ENCODE data around the gene DUOX1. TPM values are rescaled to one million over a fixed set of nuclear protein-coding genes. Genes with fewer than 3 reads are reported as not detected.

The DUOX1 gene
- total and polyA plus RNA-seq, 11 donors: 0.11 to 1.6 (median 0.52) TPM

GRCh38 chr15:45118131-45118588 lies 11.6 kb upstream of the DUOX1 start:
- peaks cover 30 to 92% (median 54%) of the 10 kb centered on the region in 9 donors for H3K27me3 ChIP-seq
- WGBS, 4 donors: 0 to 1% (median 0%) methylated on average over 14 of the region's 14 CpGs

GRCh38 chr15:45118996-45119395 lies 10.8 kb upstream of the DUOX1 start:
- DNase-seq (no peak), ATAC-seq (no peak)
- no peak for TF ChIP-seq CTCF (IDR thresholded peaks at IDR 0.05)
- TF ChIP-seq POLR2A (IDR thresholded peaks at IDR 0.05): no peak
- H3K4me1 ChIP-seq: peaks cover 0 to 27% (median 14%) of the 10 kb centered on the region in 12 donors
- H3K9me3 ChIP-seq: no peaks in the 10 kb centered on the region
- no peaks in the 10 kb centered on the region for H3K36me3 ChIP-seq
- H3K27ac ChIP-seq: no peak overlapping the region
- H3K27me3 ChIP-seq: peaks cover 21 to 83% (median 51%) of the 10 kb centered on the region in 9 donors
- 83 to 95% (median 87%) methylated on average over 2 to 5 of the region's 5 CpGs for WGBS, 4 donors
- intact Hi-C loops (cut with DNase I): loop anchor here in 5 of 10 donors (5.0 to 10.0 kb wide), 7 partner anchors 54 to 154 kb away; no protein-coding TSS in a partner anchor
- H3K4me3 ChIP-seq: no peak overlapping the region

More at GRCh38 chr15:45118131-45118588, 11.6 kb upstream of the DUOX1 start:
- Histone ChIP-seq H3K27ac (no peak overlapping the region), H3K36me3 (no peaks in the 10 kb centered on the region), H3K4me1 (peaks cover 0 to 29% (median 15%) of the 10 kb centered on the region in 12 donors), H3K9me3 (no peaks in the 10 kb centered on the region), H3K4me3 (peak overlapping the region in 10 of 12 donors; percentile 2 to 49 (median 30))
- TF ChIP-seq CTCF (IDR thresholded peaks at IDR 0.05): peak; percentile 87 to 100 (median 97)
- no peak for TF ChIP-seq POLR2A (IDR thresholded peaks at IDR 0.05)
- peak; percentile 94 to 99 (median 96) for ATAC-seq
- peak; percentile 83 to 89 (median 87) for DNase-seq
- intact Hi-C loops (cut with DNase I): loop anchor here in 5 of 10 donors (5.0 to 10.0 kb wide), 7 partner anchors 53 to 153 kb away; no protein-coding TSS in a partner anchor

GRCh38 chr15:45120081-45120972 lies 9.5 kb upstream of the DUOX1 start:
- no peak overlapping the region for H3K27ac ChIP-seq
- no peak overlapping the region for H3K4me3 ChIP-seq
- no peaks in the 10 kb centered on the region for H3K36me3 ChIP-seq
- no peak for TF ChIP-seq CTCF (IDR thresholded peaks at IDR 0.05)
- TF ChIP-seq POLR2A (IDR thresholded peaks at IDR 0.05): no peak
- no peaks in the 10 kb centered on the region for H3K9me3 ChIP-seq
- ATAC-seq (no peak), DNase-seq (no peak)
- peaks cover 12 to 76% (median 39%) of the 10 kb centered on the region in 9 donors for H3K27me3 ChIP-seq
- H3K4me1 ChIP-seq: peaks cover 0 to 18% (median 9%) of the 10 kb centered on the region in 12 donors
- WGBS, 4 donors: 94 to 95% (median 95%) methylated on average over 6 to 10 of the region's 10 CpGs
- intact Hi-C loops (cut with DNase I): no loop called here

- TF ChIP-seq CTCF (IDR thresholded peaks at IDR 0.05): no peak
- TF ChIP-seq POLR2A (IDR thresholded peaks at IDR 0.05): no peak
- ATAC-seq (no peak), DNase-seq (no peak)
- Histone ChIP-seq H3K4me3 (no peak overlapping the region), H3K4me1 (peaks cover 0 to 18% (median 9%) of the 10 kb centered on the region in 12 donors), H3K27ac (no peak overlapping the region), H3K36me3 (no peaks in the 10 kb centered on the region), H3K9me3 (no peaks in the 10 kb centered on the region), H3K27me3 (peaks cover 12 to 74% (median 32%) of the 10 kb centered on the region in 9 donors)
- 89 to 97% (median 93%) methylated on average over 3 of the region's 3 CpGs for WGBS, 4 donors
- intact Hi-C loops (cut with DNase I): no loop called here
Measured at GRCh38 chr15:45121020-45121419, 8.8 kb upstream of the DUOX1 start.
